ENCODE results near the gene TSHR. TPM values are rescaled to one million over a fixed set of nuclear protein-coding genes. Genes with fewer than 3 reads are reported as not detected.
"Not testable (repeated sequence)": the region's sequence is repeated elsewhere in the genome, so short reads cannot be mapped to it uniquely, and the experiment has no call there.

TSHR gene
- total and polyA plus RNA-seq, 2 donors (not counting 3 experiments of a cell fraction or from before 2014, with no cell fraction given): not detected

DNA sequence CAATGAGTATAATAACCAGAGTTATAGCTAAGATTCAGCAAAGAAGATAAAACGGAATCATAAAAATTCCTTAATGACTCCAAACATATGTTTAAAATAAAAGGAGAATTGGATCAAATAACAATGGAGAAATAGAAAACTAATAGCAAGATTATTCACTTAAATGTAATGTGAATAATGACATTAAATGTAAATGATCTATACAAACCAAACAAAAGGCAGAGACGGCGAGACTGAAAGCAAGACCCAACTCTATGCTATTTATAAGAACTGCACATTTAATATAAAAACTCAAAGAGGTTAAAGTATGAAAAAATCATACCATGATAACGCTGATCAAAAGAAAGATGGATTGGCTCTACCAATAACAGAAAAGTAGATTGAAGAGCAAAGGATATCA is 3.9 kb upstream of the TSHR start:
- Histone ChIP-seq H3K27me3 (ENCODE audit: control insufficient read depth in 2 of 2, insufficient read depth in 2 of 2, low read length in 2 of 2) (peaks cover 21 to 48% of the 10 kb centered on the region in 2 experiments), H3K79me2 (ENCODE audit: control insufficient read depth, insufficient read depth, low read length) (no peaks in the 10 kb centered on the region), H4K20me1 (replicated peaks; ENCODE audit: control insufficient read depth, extremely low read depth, insufficient read depth, low read length) (no peaks in the 10 kb centered on the region), H3K4me1 (ENCODE audit: control insufficient read depth, extremely low read depth, insufficient read depth, low read length) (peaks cover 4% of the 10 kb centered on the region), H3K9ac (replicated peaks; ENCODE audit: extremely low read depth, insufficient read depth, low read length) (no peak overlapping the region), H3K27ac (ENCODE audit: insufficient read depth, low read depth, low read length) (no peak overlapping the region), H3K4me2 (ENCODE audit: insufficient read depth, low read length) (no peak overlapping the region), H3K36me3 (ENCODE audit: control insufficient read depth in 2 of 2, extremely low read depth in 1 of 2, insufficient read depth in 2 of 2, low read length in 2 of 2) (no peaks in the 10 kb centered on the region), H3K9me1 (replicated peaks; ENCODE audit: control insufficient read depth, extremely low read depth, insufficient read depth, low read length) (no peaks in the 10 kb centered on the region), H2AFZ (ENCODE audit: low read depth, low read length) (no peak overlapping the region), H3K9me3 (replicated peaks; ENCODE audit: control insufficient read depth, insufficient read depth, low read length) (no peaks in the 10 kb centered on the region), H3K4me3 (replicated peaks in 1 of 3; ENCODE audit: insufficient read depth in 1 of 3, low read depth in 1 of 3, low read length in 3 of 3) (no peak overlapping the region)
- ChIA-PET POLR2A (no interaction called here), CTCF (interaction anchor here (1.4 kb wide), 1 partner anchor 36 kb away, joined by 4 read pairs; no protein-coding TSS in a partner anchor)
- BruUV-seq (replicated peaks): no TSS peak
- intact Hi-C loops (cut with micrococcal nuclease) (no loop called here), dilution Hi-C loops (cut with MboI; ENCODE audit: extremely low pct_ligation_motif_present, low sequenced_read_pairs) (no loop called here)
- TF ChIP-seq POLR2A (IDR thresholded peaks at IDR 0.05; ENCODE audit: low read depth, low read length) (no peak), GATA2 (IDR thresholded peaks at IDR 0.05; ENCODE audit: insufficient read depth, insufficient read length, low read depth, low read length) (no peak), EZH2 (IDR thresholded peaks at IDR 0.05; ENCODE audit: borderline replicate concordance, low read depth, low read length, severe bottlenecking) (no peak), MAX (IDR thresholded peaks at IDR 0.05; ENCODE audit: insufficient read depth, insufficient read length) (no peak), MYC (IDR thresholded peaks at IDR 0.05; ENCODE audit: low read depth, low read length) (no peak), POLR2AphosphoS5 (IDR thresholded peaks at IDR 0.05; ENCODE audit: insufficient read depth, low read depth, low read length) (no peak), FOS (IDR thresholded peaks at IDR 0.05; ENCODE audit: borderline replicate concordance, insufficient read depth, low read length) (no peak), JUN (IDR thresholded peaks at IDR 0.05; ENCODE audit: borderline replicate concordance, insufficient read depth, insufficient read length, low read depth) (no peak)
- TF ChIP-seq, protein P1, sequence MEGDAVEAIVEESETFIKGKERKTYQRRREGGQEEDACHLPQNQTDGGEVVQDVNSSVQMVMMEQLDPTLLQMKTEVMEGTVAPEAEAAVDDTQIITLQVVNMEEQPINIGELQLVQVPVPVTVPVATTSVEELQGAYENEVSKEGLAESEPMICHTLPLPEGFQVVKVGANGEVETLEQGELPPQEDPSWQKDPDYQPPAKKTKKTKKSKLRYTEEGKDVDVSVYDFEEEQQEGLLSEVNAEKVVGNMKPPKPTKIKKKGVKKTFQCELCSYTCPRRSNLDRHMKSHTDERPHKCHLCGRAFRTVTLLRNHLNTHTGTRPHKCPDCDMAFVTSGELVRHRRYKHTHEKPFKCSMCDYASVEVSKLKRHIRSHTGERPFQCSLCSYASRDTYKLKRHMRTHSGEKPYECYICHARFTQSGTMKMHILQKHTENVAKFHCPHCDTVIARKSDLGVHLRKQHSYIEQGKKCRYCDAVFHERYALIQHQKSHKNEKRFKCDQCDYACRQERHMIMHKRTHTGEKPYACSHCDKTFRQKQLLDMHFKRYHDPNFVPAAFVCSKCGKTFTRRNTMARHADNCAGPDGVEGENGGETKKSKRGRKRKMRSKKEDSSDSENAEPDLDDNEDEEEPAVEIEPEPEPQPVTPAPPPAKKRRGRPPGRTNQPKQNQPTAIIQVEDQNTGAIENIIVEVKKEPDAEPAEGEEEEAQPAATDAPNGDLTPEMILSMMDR (IDR thresholded peaks at IDR 0.05; ENCODE audit: extremely low read depth in 1 of 2, insufficient read depth in 1 of 2, low read depth in 1 of 2, low read length in 2 of 2): no peak
- DNase-seq (ENCODE audit: low read depth, low spot score): no peak
- FAIRE-seq: no peak

- intact Hi-C loops (cut with micrococcal nuclease); FAIRE-seq: not testable (repeated sequence)
- peaks cover 24 to 59% of the 10 kb centered on the region in 2 experiments for H3K27me3 ChIP-seq (ENCODE audit: control insufficient read depth in 2 of 2, insufficient read depth in 2 of 2, low read length in 2 of 2)
Measured at GRCh38 chr14:80953211-80953610, 2.2 kb upstream of the TSHR start.

More at GRCh38 chr14:80953211-80953610, 2.2 kb upstream of the TSHR start:
- H3K9ac ChIP-seq (replicated peaks; ENCODE audit: extremely low read depth, insufficient read depth, low read length); H3K4me2 ChIP-seq (ENCODE audit: insufficient read depth, low read length); H3K9me1 ChIP-seq (replicated peaks; ENCODE audit: control insufficient read depth, extremely low read depth, insufficient read depth, low read length); dilution Hi-C loops (cut with MboI; ENCODE audit: extremely low pct_ligation_motif_present, low sequenced_read_pairs); H3K27ac ChIP-seq (ENCODE audit: insufficient read depth, low read depth, low read length); H4K20me1 ChIP-seq (replicated peaks; ENCODE audit: control insufficient read depth, extremely low read depth, insufficient read depth, low read length); BruUV-seq (replicated peaks); DNase-seq (ENCODE audit: low read depth, low spot score); H2AFZ ChIP-seq (ENCODE audit: low read depth, low read length); POLR2A ChIA-PET; H3K9me3 ChIP-seq (replicated peaks; ENCODE audit: control insufficient read depth, insufficient read depth, low read length); CTCF ChIA-PET; H3K4me3 ChIP-seq (replicated peaks in 1 of 3; ENCODE audit: insufficient read depth in 1 of 3, low read depth in 1 of 3, low read length in 3 of 3); H3K36me3 ChIP-seq (ENCODE audit: control insufficient read depth in 2 of 2, extremely low read depth in 1 of 2, insufficient read depth in 2 of 2, low read length in 2 of 2); H3K4me1 ChIP-seq (ENCODE audit: control insufficient read depth, extremely low read depth, insufficient read depth, low read length); H3K79me2 ChIP-seq (ENCODE audit: control insufficient read depth, insufficient read depth, low read length): not testable (repeated sequence)
